Measurements from ENCODE around the gene VCAM1.
"Not testable (repeated sequence)": the region's sequence is repeated elsewhere in the genome, so short reads cannot be mapped to it uniquely, and the experiment has no call there.

Gene VCAM1, protein sequence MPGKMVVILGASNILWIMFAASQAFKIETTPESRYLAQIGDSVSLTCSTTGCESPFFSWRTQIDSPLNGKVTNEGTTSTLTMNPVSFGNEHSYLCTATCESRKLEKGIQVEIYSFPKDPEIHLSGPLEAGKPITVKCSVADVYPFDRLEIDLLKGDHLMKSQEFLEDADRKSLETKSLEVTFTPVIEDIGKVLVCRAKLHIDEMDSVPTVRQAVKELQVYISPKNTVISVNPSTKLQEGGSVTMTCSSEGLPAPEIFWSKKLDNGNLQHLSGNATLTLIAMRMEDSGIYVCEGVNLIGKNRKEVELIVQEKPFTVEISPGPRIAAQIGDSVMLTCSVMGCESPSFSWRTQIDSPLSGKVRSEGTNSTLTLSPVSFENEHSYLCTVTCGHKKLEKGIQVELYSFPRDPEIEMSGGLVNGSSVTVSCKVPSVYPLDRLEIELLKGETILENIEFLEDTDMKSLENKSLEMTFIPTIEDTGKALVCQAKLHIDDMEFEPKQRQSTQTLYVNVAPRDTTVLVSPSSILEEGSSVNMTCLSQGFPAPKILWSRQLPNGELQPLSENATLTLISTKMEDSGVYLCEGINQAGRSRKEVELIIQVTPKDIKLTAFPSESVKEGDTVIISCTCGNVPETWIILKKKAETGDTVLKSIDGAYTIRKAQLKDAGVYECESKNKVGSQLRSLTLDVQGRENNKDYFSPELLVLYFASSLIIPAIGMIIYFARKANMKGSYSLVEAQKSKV

DNA sequence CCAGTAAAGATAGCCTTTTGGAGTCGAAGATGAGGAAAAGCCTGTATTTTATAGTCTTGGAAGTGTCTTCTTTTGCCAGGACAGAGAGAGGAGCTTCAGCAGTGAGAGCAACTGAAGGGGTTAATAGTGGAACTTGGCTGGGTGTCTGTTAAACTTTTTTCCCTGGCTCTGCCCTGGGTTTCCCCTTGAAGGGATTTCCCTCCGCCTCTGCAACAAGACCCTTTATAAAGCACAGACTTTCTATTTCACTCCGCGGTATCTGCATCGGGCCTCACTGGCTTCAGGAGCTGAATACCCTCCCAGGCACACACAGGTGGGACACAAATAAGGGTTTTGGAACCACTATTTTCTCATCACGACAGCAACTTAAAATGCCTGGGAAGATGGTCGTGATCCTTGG lies at the start of gene VCAM1:
Gene VCAM1, plus strand, starts transcription at position 253 of the 400 bp plus-strand sequence. Its CDS starts 119 bp downstream, at position 372.
- no peak for DNase-seq (ENCODE audit: low spot score)

DNA sequence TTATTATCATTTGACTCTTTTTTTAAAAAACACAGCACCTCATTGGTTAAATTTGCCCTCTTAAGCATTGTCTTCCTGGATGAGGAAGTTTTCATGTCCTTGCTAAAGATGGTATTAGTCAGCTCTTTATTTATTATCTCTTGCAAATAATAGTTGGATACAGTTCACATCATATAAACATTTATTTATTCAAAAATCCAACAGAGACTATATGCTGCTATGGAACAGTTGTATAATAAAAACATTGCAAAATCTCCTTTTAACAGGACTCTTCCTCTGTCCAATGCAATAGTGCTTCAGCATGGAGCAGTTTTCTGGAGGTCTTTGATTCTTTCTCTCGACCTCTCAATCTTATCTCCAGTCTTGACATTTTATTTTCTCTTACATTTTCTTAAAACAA lies 49.5 kb upstream of the VCAM1 start:
- no peak for DNase-seq (ENCODE audit: low spot score)

DNA sequence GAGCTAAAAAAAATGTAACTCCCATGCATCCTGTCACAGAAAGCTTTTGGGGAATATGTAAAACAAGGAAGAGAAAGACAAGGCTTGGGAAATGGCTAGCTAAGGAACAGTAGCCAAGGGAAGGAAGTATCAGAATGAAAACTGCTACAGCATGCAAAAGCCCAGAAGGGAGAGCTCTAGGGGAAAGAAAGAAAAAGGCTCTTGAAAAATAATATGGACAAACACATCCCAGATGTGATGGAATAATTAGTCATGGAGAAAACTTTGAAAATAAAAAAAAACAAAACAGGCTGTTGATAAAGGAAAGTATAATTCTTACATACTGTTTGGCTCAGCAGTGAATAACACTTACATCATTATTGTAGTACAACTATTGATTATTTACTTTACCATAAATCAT lies 47.9 kb upstream of the VCAM1 start:
- peak; percentile 45 for DNase-seq (ENCODE audit: low spot score)

DNA sequence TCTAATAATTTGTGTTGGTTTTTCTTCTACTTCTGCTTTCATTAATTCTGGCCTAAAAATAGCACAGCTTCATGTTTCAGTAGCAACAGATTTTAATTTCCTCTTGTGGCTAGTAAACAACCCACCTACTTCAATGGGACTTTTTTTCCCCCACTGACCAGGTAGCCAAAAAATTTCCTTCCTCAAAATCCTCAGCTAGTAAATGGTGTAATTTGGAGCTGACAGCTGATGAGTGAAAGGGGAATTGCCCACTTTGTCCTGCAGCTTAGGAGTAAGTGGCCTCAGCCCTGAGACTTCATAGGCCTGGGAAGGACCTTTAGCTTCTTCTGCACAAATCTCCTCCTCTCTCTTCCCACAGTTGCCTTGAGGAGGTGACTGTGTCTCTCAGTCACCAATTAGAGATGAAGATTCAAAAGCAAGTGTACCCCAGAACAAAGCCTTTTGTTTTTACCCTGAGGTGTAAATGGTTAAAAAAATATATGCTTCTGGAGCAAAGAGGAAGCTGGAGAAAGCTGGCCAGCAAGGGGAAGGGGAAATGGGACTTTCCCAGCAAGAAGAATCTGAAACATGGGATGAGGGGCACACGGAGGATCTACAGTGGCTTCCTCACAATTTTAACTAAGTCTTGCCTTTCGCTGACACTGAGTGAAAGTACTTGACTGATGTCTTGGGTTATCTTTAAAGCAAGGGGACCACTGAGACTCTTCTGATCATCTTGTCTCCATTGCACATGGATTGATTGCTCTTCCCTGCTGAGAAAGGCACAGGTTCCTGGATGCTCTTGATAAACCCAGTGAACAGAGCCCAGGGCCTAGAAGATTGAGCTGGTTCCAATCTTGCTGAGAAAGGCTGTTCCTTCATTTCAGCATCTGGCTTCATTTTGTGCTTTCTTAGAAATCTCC lies 35.8 kb upstream of the VCAM1 start:
- DNase-seq (ENCODE audit: low spot score): no peak

DNA sequence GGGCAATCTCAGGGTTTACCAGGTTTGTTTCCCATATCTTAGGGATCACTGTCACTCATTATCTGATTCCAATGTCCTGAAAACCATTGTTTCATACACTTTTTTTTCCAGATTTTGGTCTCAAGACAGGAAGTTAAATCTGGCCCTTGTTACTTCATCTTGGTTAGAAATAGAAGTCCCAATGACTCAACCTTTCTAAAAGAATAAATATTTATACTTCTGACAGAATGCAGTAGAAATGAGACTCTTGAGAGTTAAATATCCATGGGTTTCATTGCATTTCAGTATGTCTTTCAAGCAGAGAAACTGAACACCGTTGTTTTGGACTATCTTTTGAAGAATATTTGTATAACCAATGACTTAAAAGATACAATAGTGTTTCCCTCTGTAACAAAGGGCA lies 19.8 kb upstream of the VCAM1 start:
- peak; percentile 17 for DNase-seq (ENCODE audit: low spot score)

DNA sequence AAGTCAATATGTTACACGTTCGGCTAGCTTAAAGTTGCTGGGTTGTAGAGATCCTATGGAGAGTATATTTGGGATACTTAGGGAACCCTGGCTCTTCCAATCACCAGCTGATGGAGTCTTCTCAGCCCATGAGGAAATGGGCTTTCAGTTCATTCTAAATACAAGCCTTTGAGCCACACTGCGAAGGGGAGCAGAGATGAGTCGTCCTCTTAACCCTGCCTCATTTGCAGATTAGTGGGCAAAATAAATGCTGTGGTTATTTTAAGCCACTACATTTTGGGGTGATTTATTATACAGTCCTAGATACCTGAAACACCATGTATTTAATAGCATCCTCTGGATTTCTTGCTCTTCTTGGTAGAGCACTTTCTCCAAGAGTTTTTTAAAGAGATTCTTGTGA lies 19.0 kb upstream of the VCAM1 start:
- no peak for DNase-seq (ENCODE audit: low spot score)

DNA sequence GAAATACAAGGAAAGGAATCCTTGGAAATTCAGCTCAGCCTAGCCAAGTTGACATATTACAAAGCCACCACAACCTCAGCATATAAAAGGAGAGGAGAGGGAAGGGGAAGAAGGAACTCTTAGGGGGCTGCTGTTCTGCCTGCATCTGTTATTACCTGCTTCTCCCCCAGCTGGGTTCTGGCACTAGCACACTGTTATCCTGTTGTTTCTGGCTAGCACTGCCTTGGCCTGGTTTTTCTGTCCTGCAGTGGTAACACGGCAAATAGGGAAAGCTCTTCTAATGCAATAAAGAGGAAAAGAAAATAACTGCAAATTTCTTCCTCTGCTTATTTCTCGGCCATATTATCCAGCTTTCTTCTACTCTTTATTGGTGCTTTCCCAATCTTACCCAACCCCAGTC lies 16.5 kb upstream of the VCAM1 start:
- no peak for DNase-seq (ENCODE audit: low spot score)

DNA sequence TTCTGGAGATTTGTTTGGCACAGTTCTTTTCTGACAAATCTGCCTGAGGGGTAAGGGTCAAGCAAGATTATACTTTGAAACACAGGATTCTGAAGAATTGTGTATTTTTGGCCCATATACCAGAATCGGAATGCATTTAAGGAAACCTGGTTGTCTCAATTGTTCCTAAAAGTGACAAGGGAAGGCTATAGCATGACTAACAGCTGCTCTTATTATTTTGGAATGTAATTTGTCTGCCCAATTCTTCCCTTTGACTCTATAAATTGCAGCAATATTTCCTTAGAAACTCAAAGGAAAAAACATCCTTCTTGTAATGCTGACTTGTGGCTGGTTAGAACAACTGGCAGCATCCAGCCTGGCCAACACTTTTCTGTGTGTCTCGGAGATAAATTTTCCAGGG lies 15.8 kb upstream of the VCAM1 start:
- DNase-seq (ENCODE audit: low spot score): peak; percentile 53

DNA sequence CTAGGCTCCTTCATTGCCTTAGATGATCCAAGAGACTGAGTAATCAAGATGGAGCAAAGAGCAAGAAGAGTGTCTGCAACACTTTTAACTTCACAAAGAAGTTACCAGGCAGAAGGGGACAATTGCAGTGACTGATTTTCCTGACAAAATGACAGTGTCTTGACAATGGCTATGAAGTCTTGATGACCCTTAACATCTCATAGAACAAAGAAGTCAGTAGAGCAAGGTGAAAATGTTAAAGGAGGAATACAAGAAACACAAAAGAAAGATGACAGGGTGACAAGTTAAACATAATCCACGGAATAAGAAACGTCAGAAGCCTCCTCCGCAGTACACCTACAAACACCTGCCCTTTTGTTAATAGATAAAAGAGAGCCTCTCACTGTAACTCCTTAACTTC lies 15.1 kb upstream of the VCAM1 start:
- no peak for DNase-seq (ENCODE audit: low spot score)

DNA sequence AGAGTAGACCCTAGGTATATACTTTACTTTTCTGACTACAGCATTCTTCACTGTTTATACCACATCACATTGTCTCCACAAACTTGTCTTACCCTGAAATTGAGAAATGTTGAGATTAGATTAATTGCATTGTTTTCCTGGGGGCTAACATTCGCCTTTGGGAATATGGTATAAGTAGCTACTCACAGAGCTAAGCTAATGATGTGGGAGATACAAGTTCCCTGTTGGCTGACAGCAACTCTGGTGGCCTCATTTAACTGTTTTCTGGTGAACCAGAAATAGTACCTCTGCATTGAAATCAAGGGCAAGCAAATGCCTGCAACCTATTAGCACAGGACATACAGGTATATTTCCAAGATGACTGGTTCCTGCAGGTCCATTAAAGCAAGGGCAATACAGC lies 13.2 kb upstream of the VCAM1 start:
- no peak for DNase-seq (ENCODE audit: low spot score)

DNA sequence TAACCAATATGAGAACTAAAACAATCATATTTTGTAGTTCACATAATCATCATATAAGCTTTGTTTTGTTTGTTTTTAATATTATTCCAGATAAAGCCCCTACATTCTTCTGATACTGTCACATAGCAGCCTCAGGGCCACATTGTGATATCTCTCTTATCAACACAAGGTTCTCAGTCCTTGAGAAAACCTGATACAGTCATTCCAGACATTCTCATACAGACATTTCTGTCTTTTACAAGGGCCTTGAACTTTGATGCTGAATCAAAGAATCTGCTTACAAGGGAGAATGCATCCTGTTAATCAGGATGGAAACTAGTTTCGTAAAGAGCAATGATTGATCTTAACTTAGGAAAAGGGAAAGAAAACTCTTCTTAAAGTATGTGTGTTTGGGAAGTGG lies 12.7 kb upstream of the VCAM1 start:
- no peak for DNase-seq (ENCODE audit: low spot score)

DNA sequence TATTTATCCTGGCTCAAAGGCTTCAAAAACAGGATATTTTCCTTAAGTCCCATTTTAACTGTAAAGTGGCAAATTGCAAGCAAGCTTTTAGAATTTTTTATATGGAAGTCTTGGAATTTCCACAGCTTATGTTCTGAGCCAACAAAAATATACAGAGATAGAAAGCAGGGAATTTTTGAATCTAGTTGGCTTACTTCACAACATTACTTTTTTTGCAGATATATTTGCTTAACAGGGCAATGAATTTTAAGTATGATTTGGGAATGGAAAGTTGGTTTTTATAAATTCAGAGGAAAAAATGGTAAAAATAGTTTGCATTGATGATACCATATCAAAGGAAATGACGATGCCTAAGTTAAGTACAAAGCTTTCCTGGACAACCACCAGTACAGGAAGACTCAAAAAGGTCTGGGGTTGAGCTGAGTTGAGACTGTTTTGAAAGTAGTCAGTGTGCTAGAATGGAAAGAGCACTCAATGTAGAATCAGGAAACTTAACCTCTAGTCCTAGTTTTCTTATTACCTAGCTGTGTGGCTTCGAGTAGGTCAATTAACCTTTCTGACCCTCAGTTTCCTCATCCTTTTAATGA lies 11.0 kb upstream of the VCAM1 start:
- DNase-seq (ENCODE audit: low spot score): no peak

DNA sequence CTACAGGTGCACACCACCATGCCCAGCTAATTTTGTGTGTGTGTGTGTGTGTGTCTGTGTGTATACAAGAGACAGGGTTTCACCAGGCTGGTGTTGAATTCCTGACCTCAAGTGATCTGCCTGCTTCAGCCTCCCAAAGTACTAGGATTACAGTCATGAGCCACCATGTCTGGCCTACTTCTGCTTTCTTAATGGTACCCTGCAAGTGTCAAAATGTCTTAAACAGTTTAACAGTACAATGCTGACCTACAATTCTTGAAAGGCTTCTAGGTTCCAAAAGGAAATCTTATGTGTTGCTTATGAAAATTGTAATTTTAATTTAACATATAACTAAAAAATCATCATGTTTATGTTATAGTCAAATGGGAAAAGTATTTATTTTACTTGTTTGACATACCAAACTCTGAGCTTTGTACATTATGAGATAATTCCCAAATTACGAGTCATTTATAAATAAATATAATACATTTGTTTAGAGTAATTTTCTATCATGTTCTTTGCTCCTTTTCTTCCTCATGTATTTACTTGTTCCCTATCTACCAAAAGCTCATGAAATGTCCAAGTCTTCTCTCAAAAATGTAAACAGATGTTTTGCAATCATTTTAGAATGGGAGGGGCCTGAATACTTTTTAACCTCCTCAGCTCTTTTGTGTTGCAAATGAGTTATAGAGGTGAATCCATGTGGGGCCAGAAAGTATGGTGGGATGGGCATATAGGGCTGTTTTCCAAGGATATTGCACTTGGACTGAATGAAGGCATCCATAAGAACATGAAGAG lies 8.4 kb upstream of the VCAM1 start:
- peak; percentile 20 for DNase-seq (ENCODE audit: low spot score)

DNA sequence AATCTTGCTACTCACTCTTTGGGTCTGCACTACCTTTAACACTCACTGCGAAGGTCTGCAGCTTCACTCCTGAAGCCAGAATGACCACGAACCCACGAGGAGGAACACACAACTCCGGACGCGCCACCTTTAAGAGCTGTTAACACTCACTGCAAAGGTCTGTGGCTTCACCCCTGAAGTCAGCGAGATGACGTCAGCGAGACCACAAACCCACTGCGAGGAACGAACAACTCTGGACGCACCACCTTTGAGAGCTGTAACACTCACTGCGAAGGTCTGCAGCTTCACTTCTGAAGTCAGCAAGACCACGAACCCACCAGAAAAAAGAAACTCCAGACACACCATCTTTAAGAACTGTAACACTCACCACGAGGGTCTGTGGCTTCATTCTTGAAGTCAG lies 6.5 kb upstream of the VCAM1 start:
- not testable (repeated sequence) for DNase-seq (ENCODE audit: low spot score)

DNA sequence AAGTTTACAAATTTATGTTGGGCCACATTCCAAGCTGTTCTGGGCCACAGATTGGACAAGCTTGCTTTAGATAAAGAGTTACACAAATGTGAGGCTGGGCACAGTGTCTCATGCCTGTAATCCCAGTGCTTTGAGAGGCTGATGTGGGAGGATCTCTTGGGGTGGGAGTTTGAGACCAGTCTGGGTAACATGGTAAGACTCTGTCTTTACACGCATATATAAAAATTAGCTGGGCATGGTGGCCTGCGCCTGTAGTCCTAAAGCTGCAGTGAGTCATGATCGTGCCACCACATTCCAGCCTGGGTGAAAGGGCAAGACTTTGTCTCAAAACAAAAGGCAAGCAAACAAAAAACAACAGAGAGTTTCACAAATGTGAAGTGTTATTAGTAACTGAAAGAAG lies 5.9 kb upstream of the VCAM1 start:
- DNase-seq (ENCODE audit: low spot score): no peak

DNA sequence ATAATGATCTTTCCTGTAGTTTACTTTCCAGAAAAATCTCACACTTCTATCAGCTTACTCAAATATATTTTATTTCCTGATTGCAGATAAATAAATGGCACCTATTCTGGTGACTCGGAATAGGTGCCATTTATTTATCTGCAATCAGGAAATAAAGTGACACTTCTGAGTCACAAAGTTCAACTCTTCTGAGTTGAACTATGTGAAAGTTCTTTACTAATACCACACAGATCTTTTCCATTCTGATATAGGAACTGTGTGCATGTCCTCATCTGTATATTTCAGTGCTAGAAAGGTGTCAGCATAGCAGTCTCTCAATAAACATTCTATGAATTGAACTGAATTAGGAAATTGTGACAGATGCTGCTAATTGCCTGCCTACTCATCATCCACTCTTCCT lies 4.9 kb upstream of the VCAM1 start:
- DNase-seq (ENCODE audit: low spot score): no peak

DNA sequence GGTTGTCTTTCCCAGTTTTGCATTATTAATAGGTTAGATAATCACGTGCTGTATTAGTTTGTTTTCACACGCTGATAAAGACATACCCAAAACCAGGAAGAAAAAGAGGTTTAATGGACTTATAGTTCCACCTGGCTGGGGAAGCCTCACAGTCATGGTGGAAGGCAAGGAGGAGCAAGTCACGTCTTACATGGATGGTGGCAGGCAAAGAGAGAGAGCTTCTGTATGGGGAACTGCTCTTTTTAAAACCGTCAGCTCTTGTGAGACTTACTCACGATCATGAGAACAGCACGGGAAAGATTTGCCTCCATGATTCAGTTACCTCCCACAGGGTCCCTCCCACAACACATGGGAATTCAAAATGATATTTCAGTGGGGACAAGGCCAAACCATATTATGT lies 2.3 kb upstream of the VCAM1 start:
- no peak for DNase-seq (ENCODE audit: low spot score)

DNA sequence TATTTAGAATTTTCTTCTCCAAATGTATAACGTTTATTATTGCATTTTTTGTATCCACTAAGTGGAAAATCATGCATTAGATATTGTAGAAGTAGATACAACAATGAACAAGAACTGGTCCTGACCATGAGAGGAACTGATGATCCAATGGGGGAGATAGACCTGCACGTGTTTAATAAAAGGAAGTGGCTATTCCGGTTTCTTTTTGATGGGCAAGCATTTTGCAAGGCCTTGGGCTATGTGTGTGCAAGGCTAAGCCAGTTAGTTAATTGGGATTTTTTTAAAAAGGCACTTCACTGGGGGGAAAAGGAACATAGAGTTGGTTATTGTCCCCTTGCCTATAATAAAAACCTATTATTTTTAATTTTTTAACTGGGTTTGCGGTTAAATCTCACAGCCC lies 961 bp upstream of the VCAM1 start:
- no peak for DNase-seq (ENCODE audit: low spot score)

DNA sequence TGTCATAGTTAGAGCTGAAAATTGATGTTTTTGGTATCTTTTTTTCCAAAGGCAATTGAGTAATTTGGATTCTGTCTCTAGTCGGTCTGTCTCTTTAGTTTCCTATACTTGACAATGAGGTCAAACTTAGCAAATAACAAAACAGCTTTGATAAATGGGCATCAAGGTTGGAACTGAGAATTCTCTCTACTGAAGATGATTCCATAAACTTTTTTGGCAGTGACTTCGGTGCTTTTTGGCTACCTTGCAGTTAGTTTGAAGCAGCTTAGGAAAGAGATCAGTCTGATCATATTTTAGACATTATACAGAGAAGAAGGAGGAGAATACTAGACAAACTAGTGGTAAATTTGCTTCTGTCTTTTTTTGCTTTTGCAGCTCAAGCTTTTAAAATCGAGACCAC lies 559 bp downstream of the VCAM1 start:
- no peak for DNase-seq (ENCODE audit: low spot score)

DNA sequence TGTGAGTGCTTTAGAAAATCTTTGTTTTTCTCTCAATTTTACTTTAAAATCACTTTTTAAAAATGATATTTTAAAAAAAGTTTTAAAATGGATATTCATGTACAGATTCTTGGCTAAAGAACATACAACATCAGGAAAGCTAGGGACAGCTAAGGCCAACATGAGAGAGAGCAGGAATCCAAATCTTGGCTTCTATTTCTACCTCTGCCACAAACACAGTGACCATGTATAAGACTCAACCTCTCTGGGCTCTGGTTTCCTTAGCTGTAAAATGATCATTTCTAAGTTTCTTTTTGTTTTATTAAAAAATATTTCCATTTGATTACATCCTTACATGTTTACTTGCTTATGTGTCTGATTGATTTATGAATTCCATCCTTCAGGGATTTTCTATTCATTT lies 1.2 kb downstream of the VCAM1 start:
- no peak for DNase-seq (ENCODE audit: low spot score)

DNA sequence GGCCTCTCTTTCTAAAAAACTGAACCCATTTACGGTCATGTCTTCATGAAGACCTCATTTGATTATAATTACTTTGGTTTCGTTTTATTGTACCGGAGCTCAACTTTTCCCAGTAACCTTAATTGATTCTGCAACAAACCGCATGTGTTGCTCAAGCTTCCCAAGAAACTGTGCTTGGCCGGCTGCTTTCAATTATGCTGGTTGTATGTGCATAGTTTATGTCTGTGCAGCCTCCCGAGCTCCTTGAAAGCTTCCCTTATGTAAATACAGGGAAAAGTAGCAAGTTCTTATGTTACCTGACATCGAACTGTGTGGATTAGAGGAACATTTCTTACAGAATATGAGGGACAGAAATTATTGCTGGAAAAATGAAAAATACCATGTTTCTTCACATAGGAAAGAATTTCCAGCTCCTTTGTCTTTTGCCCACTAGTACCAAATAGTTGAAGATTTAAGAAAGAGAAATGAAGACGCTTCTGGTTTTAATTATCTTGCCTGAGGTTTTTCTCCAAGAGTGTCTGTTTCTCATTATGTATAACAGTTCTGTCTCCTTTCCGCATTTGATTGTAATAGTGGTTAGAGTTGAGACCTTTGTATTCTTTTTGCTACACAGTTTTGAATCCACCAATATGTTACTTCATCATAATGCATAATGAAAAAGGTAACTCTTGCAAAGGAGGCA lies 2.1 kb downstream of the VCAM1 start:
- DNase-seq (ENCODE audit: low spot score): peak; percentile 77
